Right cardiac atrium (tissue), 5 donors: Measurements from ENCODE around the gene EPS8L2. TPM values are rescaled to one million over a fixed set of nuclear protein-coding genes. Genes with fewer than 3 reads are reported as not detected.
A peak's percentile ranks its signal among the peaks of the same experiment; 100 is the strongest.

Experiments
- ATAC-seq, 2 donors: fragments of 200-7000 bp; cut with Tn5 transposase; one replicate each; pipeline versions ENCODE4 v1.8.0 to v1.9.1; 2020; ENCODE audit warnings: moderate library complexity in 2 of 2, mild to moderate bottlenecking in 1 of 2
- DNase-seq, 3 donors: peaks; one replicate each; pipeline ENCODE4 v3.0.0-alpha.2; 2020
- H3K27ac ChIP-seq: one replicate; pipeline ENCODE4 v1.5.1; 2013; ENCODE audit warnings: mild to moderate bottlenecking, low read length, control low read depth, moderate library complexity
- H3K27me3 ChIP-seq: one replicate; pipeline ENCODE4 v1.6.1; 2013; ENCODE audit not compliant: control insufficient read depth, insufficient read depth
- H3K4me1 ChIP-seq: one replicate; pipeline ENCODE4 v1.6.1; 2013; ENCODE audit warnings: low read length; ENCODE audit not compliant: control insufficient read depth, insufficient read depth
- H3K4me3 ChIP-seq: one replicate; pipeline ENCODE4 v1.5.1; 2013; ENCODE audit warnings: low read length, control low read depth
- H3K9me3 ChIP-seq: one replicate; pipeline ENCODE4 v1.6.1; 2013; ENCODE audit warnings: low read length; ENCODE audit not compliant: control insufficient read depth
- WGBS: extraction: QIAGEN DNeasy Blood & Tissue Kit; methylation state at CpG from one replicate; pipeline ENCODE4 v1.1.7; 2013; 5-methylcytosine and 5-hydroxymethylcytosine counted together
- intact Hi-C, 4 donors: fragments of 100-400 bp; cut with DNase I; formaldehyde crosslinking; loops; one replicate each; pipeline versions ENCODE4 v1.11.0 to v1.14.0; 2022 to 2023
- polyA plus RNA-seq: library from polyadenylated mRNA; stranded (reverse); fragments of 200-250 nt; gene quantifications from one replicate; pipeline ENCODE4 v1.2.3, GENCODE V29; 2013
- total RNA-seq, 4 donors: library from RNA; stranded (reverse); fragmentation: NEBNext Ultra II Directional; extraction: Animal tissue kit (Norgen Biotek cat#: 25700); gene quantifications; one replicate each; pipeline ENCODE4 v1.2.1, GENCODE V29; 2021
- donor health status: healthy with polysubstance abuse.
- donor health status: DM: no; HTN: yes; CAD: no.
- donor health status: DM: no; HTN: no; CAD: no.
- donor health status: DM: no; HTN: yes; CAD: no; lungs with severe emphysema.
- donor health status: DM: yes; HTN: yes; CAD: no.

Gene EPS8L2
- total and polyA plus RNA-seq, 5 donors, result 3.1 to 8.2 (median 6.3) TPM

DNA sequence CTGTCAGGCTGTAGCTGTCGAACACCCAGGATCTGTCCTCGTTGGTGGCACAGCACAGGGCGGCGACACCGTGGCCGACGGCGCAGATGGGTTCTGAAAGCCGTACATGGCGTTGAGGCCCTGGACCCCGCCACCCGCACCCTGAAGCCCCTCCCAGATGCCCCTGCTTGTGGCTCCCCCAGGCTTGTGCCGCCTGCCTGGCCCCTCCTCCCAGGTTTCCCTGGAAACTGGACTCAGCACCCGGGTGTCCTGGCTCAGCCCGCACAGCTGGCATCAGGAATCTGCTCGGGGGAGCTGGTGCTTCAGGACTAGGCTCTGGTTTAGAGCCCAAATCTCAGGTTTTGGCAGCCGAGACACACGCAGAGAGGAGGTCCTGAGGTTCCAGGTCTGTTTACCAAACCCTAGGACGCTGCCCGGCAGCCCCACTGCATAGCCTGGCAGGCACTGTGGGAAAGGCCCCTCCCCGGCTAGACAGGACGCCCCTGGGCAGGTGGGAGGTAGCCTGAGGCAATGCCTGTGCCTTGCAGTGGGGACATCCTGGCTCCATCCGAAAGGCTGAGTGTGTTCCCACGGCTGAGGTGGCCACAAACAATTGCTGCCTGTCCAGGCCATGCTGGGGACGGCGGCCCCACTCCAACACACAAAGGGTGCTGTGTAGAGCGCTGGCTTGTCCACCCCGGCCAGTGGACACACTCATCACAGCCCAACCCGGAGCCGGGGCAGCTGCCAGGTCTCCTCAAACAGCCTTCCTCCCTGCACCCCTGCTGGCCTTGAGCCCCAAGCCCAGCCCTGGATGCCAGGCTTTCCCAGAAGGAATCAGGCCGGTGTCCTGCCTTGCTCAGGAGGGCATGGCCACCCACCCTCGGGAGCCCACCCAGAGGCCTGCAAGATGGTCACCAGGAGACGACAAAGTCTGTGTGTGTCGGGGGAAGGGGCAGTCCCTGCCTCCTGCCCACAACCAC is 66.7 kb downstream of the EPS8L2 start:
- H3K27ac ChIP-seq, result no peak overlapping the region
- DNase-seq, result peak; percentile 29 to 65 (median 57)
- no peaks in the 10 kb centered on the region for H3K27me3 ChIP-seq

DNA sequence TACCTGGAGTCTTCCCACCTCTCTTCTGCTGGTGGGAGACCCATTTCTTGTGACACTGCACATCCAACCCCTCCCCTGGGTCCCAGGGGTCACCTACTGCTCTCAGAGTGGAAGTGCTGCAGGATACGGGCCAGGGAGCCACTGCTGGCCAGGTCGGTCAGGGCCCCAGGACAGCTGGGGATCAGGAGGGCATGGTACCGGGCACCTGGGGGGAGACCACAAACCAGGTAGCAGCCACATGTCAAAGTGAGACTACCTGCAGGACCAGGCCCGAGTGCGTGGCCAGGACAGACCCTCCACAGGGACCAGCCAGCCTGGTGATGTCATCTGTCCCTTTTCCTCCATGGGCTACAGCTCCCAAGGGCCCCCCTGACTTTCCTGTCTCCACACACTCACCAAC is 67.4 kb downstream of the EPS8L2 start:
- H3K27me3 ChIP-seq, result no peaks in the 10 kb centered on the region
- 81% methylated on average over 5 of the region's 5 CpGs for WGBS
- no peak overlapping the region for H3K4me3 ChIP-seq
- ATAC-seq, result no peak
- no peak overlapping the region for H3K27ac ChIP-seq
- peak in 1 of 3 donors; percentile 26 for DNase-seq
- no peaks in the 10 kb centered on the region for H3K9me3 ChIP-seq
- intact Hi-C loops, result no loop called here
- H3K4me1 ChIP-seq, result peaks cover 9% of the 10 kb centered on the region

More for the DNA sequence above, 66.7 kb downstream of the EPS8L2 start:
- no peak for ATAC-seq
- intact Hi-C loops, result no loop called here
- no peak overlapping the region for H3K4me3 ChIP-seq
- H3K4me1 ChIP-seq, result peaks cover 6% of the 10 kb centered on the region
- no peaks in the 10 kb centered on the region for H3K9me3 ChIP-seq
- 75% methylated on average over 34 of the region's 34 CpGs for WGBS

DNA sequence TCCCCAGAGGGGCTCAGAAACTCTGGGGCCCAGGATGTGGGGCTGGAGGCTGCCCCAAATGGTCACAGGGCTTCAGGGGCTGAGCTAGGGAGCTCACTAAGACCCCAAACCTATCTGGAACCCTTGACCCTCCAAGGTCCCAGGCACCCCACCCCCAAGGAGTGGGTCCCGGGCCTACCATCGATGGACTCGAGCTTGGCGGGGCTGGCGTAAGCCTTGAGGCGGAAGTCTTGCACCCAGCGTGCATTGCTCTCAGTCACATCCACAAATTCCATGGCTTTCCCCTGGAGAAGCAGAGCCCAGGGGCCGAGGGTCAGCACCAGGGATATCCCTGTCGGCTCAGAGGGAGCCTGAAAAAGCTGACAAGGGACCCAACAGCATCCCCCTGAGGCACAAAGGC is 67.8 kb downstream of the EPS8L2 start:
- intact Hi-C loops, result no loop called here

DNA sequence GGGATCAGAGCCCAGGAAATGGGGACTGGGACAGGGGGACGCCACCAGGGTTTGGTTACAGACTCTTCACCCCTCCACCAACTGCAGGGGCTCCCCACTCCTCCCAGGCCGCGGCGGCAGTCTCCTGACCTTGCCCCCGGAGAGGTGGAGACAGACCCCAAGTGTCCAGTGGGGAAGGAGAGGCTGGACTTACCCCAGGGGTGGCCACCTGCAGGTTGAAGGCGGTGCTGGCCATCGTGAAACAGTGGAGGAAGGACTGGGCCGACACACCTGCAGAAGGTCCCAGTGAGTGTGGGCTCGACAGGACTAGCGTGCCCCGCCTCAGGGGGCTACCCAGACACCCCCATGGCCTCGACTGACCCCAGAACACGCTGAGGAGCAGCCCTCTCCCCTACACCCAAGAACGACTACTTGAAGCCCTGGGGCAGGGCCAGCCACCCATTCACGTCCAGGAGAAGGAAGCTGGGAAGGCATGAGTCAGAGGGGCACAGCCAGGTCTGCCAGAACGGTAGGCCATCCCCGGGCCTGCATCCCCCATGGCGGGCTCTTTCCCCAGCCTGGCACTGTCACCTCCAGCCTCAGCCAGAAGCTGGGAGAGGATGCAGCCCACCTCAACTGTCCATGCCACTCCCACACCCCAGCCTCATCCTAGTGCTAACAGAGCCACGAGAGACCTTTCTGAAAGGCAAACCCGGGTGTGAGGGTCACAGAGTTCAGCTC is 69.0 kb downstream of the EPS8L2 start:
- H3K9me3 ChIP-seq, result no peaks in the 10 kb centered on the region
- DNase-seq (peak in 1 of 3 donors; percentile 58), ATAC-seq (no peak)
- H3K4me3 ChIP-seq, result no peak overlapping the region
- H3K27me3 ChIP-seq, result no peaks in the 10 kb centered on the region
- H3K4me1 ChIP-seq, result peaks cover 9% of the 10 kb centered on the region
- intact Hi-C loops, result no loop called here
- no peak overlapping the region for H3K27ac ChIP-seq
- 72% methylated on average over 20 of the region's 20 CpGs for WGBS

More for the DNA sequence above, 67.8 kb downstream of the EPS8L2 start:
- ATAC-seq (no peak), DNase-seq (peak in 1 of 3 donors; percentile 37)
- Histone ChIP-seq H3K9me3 (no peaks in the 10 kb centered on the region), H3K4me1 (peaks cover 9% of the 10 kb centered on the region), H3K4me3 (no peak overlapping the region), H3K27me3 (no peaks in the 10 kb centered on the region), H3K27ac (no peak overlapping the region)
- WGBS, result 89% methylated on average over 9 of the region's 9 CpGs

DNA sequence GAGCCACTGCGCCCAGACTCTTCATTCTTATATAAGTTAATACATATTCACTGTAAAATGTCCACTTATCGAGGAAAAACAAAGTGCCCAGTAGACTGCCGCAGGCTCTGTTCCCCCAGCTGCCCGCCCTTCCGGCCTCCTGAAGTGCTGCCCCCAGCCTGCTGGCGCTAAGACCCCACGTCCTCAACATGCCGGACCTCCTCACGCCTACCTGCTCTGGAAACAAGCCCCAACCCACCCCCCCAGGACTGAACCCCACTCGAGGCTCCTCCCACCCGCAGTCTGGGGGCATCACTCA is 70.2 kb downstream of the EPS8L2 start:
- DNase-seq (no peak), ATAC-seq (no peak)
- Histone ChIP-seq H3K27ac (no peak overlapping the region), H3K4me3 (peak overlapping the region; percentile 67), H3K4me1 (peaks cover 9% of the 10 kb centered on the region), H3K9me3 (no peaks in the 10 kb centered on the region), H3K27me3 (no peaks in the 10 kb centered on the region)
- intact Hi-C loops, result no loop called here
- 30% methylated on average over 11 of the region's 11 CpGs for WGBS

DNA sequence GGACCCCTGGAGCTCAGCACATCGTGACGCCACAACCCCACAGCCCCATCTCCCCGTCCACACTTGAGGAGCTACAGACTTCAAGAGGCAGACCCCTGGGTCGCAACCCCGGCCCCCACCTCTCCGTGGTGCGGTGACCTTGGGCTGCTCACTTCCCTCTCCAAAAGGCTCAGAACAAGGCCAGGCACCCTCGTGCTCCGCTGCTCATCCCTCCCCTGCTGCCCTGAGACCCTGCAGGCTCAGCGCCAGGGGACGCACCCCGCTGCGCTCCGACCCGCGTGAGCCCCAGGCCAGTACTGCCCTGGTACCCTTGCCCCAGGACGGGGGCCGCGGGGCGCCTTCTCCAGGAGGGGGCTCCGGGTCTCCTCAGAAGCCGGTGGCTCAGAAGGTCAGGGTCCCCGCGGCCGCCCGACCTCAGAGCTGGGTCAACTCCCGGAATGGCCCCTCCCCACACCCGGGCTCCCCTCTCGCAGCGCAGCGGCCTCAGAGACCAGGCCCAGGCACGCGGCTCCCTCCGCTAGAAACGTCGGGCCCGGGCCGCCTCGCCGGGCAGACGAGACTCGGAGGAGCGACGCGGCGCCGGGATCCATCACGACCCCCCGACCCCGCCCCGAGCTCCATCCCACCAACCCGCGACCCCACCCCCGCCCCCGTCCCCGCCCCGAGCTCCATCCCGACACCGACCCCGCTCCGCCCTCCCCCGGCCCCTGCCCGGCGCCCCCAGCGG is 70.7 kb downstream of the EPS8L2 start:
- peaks cover 9% of the 10 kb centered on the region for H3K4me1 ChIP-seq
- DNase-seq (peak; percentile 39 to 70 (median 69)), ATAC-seq (peak; percentile 28 to 31)
- 1% methylated on average over 65 of the region's 65 CpGs for WGBS
- H3K4me3 ChIP-seq, result peak overlapping the region; percentile 67
- peak overlapping the region; percentile 59 for H3K27ac ChIP-seq
- no peaks in the 10 kb centered on the region for H3K27me3 ChIP-seq
- intact Hi-C loops, result no loop called here
- no peaks in the 10 kb centered on the region for H3K9me3 ChIP-seq

Other genes starting within 250 kb of the EPS8L2 start
- gene RNH1, start 199.0 kb upstream of the EPS8L2 start, total RNA-seq, result 100 to 1,000 TPM; 188 to 203 (median 195) TPM
- gene RNH1, start 199.0 kb upstream of the EPS8L2 start, polyA plus RNA-seq, result 162 TPM
- 10 to 100 TPM; 45.7 to 60.4 (median 49.3) TPM for gene HRAS, start 170.7 kb upstream of the EPS8L2 start, total RNA-seq
- gene HRAS, start 170.7 kb upstream of the EPS8L2 start, polyA plus RNA-seq, result 64.4 TPM
- gene LRRC56, start 168.7 kb upstream of the EPS8L2 start, total RNA-seq, result under 1 TPM; 0.36 to 0.59 (median 0.43) TPM
- gene LRRC56, start 168.7 kb upstream of the EPS8L2 start, polyA plus RNA-seq, result 0.48 TPM
- gene LMNTD2, start 145.5 kb upstream of the EPS8L2 start, total RNA-seq, result 1 to 10 TPM in 2 of 4 donors, under 1 TPM in 2; 0.65 to 1.4 (median 0.83) TPM
- 0.50 TPM for gene LMNTD2, start 145.5 kb upstream of the EPS8L2 start, polyA plus RNA-seq
- 1 to 10 TPM; 2.5 to 6.3 (median 3.5) TPM for gene RASSF7, start 145.3 kb upstream of the EPS8L2 start, total RNA-seq
- gene RASSF7, start 145.3 kb upstream of the EPS8L2 start, polyA plus RNA-seq, result 5.3 TPM
- 10 to 100 TPM; 18.2 to 20.8 (median 20.1) TPM for gene PHRF1, start 129.8 kb upstream of the EPS8L2 start, total RNA-seq
- 17.0 TPM for gene PHRF1, start 129.8 kb upstream of the EPS8L2 start, polyA plus RNA-seq
- gene IRF7, start 90.3 kb upstream of the EPS8L2 start, total RNA-seq, result 10 to 100 TPM in 3 of 4 donors, 1 to 10 TPM in 1; 9.4 to 19.2 (median 13.5) TPM
- gene IRF7, start 90.3 kb upstream of the EPS8L2 start, polyA plus RNA-seq, result 14.8 TPM
- gene CDHR5, start 81.3 kb upstream of the EPS8L2 start, total RNA-seq, result not detected
- gene CDHR5, start 81.3 kb upstream of the EPS8L2 start, polyA plus RNA-seq, result 0.02 TPM
- gene SCT, start 79.0 kb upstream of the EPS8L2 start, total RNA-seq, result 1 to 10 TPM in 2 of 4 donors, under 1 TPM in 1, not detected in 1; 0.79 to 1.2 (median 1.1) TPM
- not detected for gene SCT, start 79.0 kb upstream of the EPS8L2 start, polyA plus RNA-seq
- 1 to 10 TPM in 1 of 4 donors, under 1 TPM in 2, not detected in 1; 0.26 to 1.0 (median 0.29) TPM for gene DRD4, start 69.0 kb upstream of the EPS8L2 start, total RNA-seq
- gene DRD4, start 69.0 kb upstream of the EPS8L2 start, polyA plus RNA-seq, result 0.14 TPM
- gene DEAF1, start 11.0 kb upstream of the EPS8L2 start, total RNA-seq, result 10 to 100 TPM; 18.2 to 25.2 (median 22.6) TPM
- gene DEAF1, start 11.0 kb upstream of the EPS8L2 start, polyA plus RNA-seq, result 17.5 TPM
- 10 to 100 TPM; 12.6 to 16.4 (median 14.3) TPM for gene TMEM80, start 10.4 kb upstream of the EPS8L2 start, total RNA-seq
- 17.6 TPM for gene TMEM80, start 10.4 kb upstream of the EPS8L2 start, polyA plus RNA-seq
- gene TALDO1, start 41.2 kb downstream of the EPS8L2 start, total RNA-seq, result 10 to 100 TPM; 84.7 to 99.9 (median 94.9) TPM
- 82.3 TPM for gene TALDO1, start 41.2 kb downstream of the EPS8L2 start, polyA plus RNA-seq
- gene GATD1, start 71.3 kb downstream of the EPS8L2 start, total RNA-seq, result 10 to 100 TPM; 30.0 to 34.5 (median 30.8) TPM
- gene GATD1, start 71.3 kb downstream of the EPS8L2 start, polyA plus RNA-seq, result 26.7 TPM
- under 1 TPM in 3 of 4 donors, not detected in 1; 0.15 to 0.37 (median 0.28) TPM for gene CEND1, start 83.9 kb downstream of the EPS8L2 start, total RNA-seq
- gene CEND1, start 83.9 kb downstream of the EPS8L2 start, polyA plus RNA-seq, result 0.59 TPM
- gene SLC25A22, start 92.0 kb downstream of the EPS8L2 start, total RNA-seq, result 1 to 10 TPM; 3.8 to 9.0 (median 6.5) TPM
- 4.1 TPM for gene SLC25A22, start 92.0 kb downstream of the EPS8L2 start, polyA plus RNA-seq
- gene PIDD1, start 99.0 kb downstream of the EPS8L2 start, total RNA-seq, result 1 to 10 TPM; 5.6 to 9.6 (median 8.9) TPM
- gene PIDD1, start 99.0 kb downstream of the EPS8L2 start, polyA plus RNA-seq, result 10.4 TPM
- gene RPLP2, start 103.7 kb downstream of the EPS8L2 start, total RNA-seq, result 1,000 to 10,000 TPM in 3 of 4 donors, 100 to 1,000 TPM in 1; 949 to 1,291 (median 1,094) TPM
- gene RPLP2, start 103.7 kb downstream of the EPS8L2 start, polyA plus RNA-seq, result 859 TPM
- gene PNPLA2, start 112.7 kb downstream of the EPS8L2 start, total RNA-seq, result 100 to 1,000 TPM; 145 to 193 (median 177) TPM
- gene PNPLA2, start 112.7 kb downstream of the EPS8L2 start, polyA plus RNA-seq, result 147 TPM
- gene CRACR2B, start 121.7 kb downstream of the EPS8L2 start, total RNA-seq, result 10 to 100 TPM; 18.9 to 26.4 (median 21.0) TPM
- gene CRACR2B, start 121.7 kb downstream of the EPS8L2 start, polyA plus RNA-seq, result 42.6 TPM
- 100 to 1,000 TPM; 406 to 517 (median 443) TPM for gene CD151, start 126.7 kb downstream of the EPS8L2 start, total RNA-seq
- 671 TPM for gene CD151, start 126.7 kb downstream of the EPS8L2 start, polyA plus RNA-seq
- gene POLR2L, start 136.3 kb downstream of the EPS8L2 start, total RNA-seq, result 100 to 1,000 TPM; 147 to 223 (median 191) TPM
- 278 TPM for gene POLR2L, start 136.3 kb downstream of the EPS8L2 start, polyA plus RNA-seq
- 10 to 100 TPM; 36.6 to 45.1 (median 40.4) TPM for gene TSPAN4, start 136.6 kb downstream of the EPS8L2 start, total RNA-seq
- 41.3 TPM for gene TSPAN4, start 136.6 kb downstream of the EPS8L2 start, polyA plus RNA-seq
- gene CHID1, start 204.6 kb downstream of the EPS8L2 start, total RNA-seq, result 10 to 100 TPM; 60.1 to 70.5 (median 65.8) TPM
- 48.9 TPM for gene CHID1, start 204.6 kb downstream of the EPS8L2 start, polyA plus RNA-seq
- 10 to 100 TPM; 45.8 to 55.0 (median 51.9) TPM for gene AP2A2, start 219.6 kb downstream of the EPS8L2 start, total RNA-seq
- 22.4 TPM for gene AP2A2, start 219.6 kb downstream of the EPS8L2 start, polyA plus RNA-seq